Stimulated activated CD4-positive, alpha-beta T cell treated with anti-CD3 and anti-CD28 coated beads, Interleukin-2, amount 100 ng/mL, for 4 hours (primary cell): ENCODE measurements around the gene ACER1.
"Not testable (repeated sequence)": the region's sequence is repeated elsewhere in the genome, so short reads cannot be mapped to it uniquely, and the experiment has no call there.

ENCODE experiments used
- DNase-seq: peaks from one replicate; pipeline ENCODE4 v3.0.0-alpha.2; 2020; ENCODE audit warnings: low read depth

The ACER1 gene

DNA sequence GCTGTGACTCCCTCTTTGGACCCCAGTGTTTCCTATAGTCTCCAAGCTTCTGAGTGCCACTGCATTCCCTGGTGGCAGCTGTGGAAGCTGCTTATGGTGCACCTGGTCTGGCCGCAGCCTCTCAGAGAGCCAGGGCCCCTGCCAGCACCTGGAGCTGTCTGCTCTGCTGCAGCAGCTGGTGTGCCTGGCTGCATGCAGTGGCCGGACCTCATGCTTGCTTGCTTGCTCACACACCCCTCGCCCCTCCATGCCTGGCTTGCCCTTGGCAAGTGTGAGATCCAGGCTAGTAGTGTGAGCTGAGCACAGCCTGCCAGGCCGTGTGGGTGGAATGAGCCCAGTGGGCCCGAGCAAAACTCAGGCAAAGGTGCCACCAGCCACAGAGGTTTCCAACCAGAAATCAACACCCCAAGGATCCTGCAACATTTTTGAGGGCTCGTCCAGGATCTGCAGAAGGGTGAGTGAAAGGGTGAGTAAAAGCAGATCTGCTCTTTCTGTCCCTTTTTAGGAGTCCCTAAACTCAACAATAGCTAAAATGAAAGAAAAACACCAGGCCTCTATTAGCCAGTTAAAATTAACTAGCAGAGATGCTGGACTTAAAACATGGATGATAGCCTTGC lies 46.0 kb downstream of the ACER1 start:
- DNase-seq = no peak

DNA sequence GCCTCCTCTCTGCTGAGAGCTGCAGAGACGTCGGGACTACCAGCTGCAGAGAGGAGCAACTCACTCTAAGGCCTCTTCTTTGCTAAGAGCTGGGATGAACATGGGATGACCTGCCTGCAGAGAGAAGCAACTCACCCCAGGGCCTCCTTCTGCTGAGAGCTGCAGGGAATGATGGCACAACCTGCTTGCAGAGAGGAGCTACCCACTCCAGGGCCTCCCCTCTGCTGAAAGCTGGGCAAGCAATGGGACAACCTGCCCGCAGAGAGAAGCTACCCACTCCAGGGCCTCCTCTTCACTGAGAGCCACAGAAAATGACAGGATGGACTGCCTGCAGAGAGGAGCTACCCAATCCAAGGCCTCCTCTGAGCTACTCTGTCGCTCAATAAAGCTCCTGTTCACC lies 46.7 kb downstream of the ACER1 start:
- DNase-seq = no peak

DNA sequence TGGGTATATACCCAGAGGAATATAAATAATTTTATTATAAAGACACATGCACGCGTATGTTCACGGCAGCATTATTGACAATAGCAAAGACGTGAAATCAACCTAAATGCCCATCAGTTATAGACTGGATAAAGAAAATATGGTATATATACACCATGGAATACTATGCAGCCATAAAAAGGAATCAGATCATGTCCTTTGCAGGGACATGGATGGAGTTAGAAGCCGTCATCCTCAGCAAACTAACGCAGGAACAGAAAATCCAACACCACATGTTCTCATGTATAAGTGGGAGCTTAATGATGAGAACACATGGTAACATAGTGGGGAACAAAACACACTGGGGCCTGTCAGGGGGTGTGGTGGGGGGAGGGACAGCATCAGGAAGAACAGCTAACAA lies 51.0 kb downstream of the ACER1 start:
- DNase-seq = not testable (repeated sequence)

DNA sequence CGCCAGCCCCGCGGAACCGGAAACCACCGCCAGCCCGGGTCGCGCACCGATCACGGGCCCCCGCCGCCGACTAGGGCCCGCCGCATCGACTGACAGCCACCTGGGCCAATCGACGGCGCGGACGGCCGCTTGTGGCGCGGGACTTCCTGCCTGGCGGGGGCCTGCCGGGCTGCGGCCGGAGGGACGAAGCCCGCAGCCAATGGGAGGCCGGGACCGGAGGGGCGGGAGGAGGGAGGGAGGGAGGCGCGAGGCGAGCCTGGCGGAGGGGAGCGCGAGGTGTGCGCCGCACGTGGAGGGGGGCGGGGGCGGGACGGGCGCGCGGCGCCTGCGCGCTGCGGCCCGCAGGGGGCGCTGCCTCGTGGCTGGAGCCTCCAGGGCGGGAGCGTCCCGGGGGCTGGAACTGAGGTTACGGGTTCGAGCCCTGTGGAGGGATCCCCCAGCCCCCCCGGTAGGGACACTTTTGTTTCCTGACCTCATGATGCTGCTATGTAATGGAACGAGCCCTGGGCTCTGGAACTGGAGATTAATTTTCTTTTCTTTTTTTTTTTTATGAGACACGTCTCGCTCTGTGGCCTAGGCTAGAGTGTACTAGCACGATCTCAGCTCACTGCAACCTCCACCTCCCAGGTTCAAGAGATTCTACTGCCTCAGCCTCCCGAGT lies 53.4 kb downstream of the ACER1 start, which contains the start of gene MLLT1:
MLLT1 (minus strand) TSS at position 45 of the 661 bp plus-strand sequence. CDS start 191 bp downstream, outside the sequence.
- DNase-seq = peak; percentile 94

DNA sequence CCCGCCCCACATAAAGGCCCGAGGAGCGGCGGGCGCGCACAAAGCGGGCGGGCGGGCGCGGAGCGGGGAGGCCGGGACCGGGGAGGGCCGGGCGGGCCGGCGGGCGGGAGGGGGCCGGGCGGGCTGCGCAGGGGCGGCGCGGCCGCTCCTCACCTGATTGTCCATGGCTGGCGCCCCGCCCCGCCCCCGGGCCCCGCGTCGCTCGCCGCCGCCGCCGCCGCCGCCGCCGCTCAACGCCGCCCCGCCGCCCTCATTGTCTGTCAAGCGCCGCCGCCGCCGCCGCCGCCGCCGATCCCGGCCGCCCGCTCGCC lies 53.8 kb downstream of the ACER1 start:
- no peak for DNase-seq

DNA sequence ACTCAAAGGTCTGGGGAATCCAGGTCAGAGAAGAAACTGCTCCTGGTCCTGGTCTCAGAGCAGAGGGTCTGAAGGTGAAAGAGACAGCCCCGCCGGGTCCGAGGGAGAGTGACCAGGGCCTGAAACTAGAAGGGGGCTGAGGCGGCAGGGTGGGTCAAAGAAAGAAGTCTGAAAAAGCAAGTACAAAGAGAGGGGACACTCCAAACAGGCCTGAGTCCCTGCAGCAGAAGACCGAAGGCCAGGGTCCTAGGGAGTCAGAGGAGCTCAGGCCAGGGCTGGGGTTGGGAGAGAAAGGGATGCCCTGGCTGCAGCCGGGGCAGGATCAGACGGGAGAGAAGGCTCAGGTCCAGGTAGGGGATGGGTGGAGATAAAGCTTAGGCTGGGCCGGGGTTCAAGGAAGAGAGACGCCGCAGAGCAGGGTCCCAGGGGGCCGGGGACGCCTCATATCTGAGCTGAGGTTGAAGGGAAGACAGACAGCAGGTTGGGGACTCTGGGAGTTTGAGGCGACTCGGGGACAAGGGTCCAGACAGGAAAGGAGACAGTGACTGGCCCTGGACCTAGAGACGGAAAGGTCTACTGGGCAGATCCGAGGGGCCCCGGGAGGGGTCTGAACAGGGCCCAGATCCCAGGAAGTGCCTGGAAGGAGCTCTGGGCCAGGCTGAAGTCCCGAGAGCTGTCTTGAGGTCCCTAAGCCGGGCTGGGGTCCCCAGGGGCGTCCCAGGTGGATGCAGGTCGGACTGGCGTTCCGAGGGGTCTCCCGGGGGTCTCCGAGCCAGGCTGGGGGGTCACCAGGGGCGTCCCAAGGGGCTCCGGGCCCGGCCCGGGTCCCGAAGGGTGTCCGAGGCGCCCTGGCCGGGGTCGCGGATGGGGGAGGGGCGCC lies 54.4 kb downstream of the ACER1 start:
- no peak for DNase-seq

DNA sequence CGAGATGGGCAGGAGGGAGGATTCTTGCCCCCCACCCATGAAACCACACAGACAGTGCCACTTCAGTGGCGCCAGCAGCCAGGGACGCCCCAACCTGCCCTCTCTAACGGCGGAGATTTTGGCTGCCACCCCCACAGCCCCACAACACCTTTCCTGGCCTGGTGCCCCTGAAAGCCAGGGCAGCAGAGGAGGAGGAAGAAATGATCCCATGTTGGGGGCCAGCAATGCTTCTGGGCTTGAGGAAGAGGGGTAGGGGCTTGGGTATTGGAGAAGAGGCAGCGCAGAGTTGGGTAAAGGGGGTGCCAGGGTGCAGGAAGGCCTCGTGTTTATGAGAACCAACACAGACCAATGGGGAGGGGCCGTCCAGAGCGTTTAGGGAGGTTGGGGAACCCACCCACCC lies 55.4 kb downstream of the ACER1 start:
- no peak for DNase-seq

DNA sequence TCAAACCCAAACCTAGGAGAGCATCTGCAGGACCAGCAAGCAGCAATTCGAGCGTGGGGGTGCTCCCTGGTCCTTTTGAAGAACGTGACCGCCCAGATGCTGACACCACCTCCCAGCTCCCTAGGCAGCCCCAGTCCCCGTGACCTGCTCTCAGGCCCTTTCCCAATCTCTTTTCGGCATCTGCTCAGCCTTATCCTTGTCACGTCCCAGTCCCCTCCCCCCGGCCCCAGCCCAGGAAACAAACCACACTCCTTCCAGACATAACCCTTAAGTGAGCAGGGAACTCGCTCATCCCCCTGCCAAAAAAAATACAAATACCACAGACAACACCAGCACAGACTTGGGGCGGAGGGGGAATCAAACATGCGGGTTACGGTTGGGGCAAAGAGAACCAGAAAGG lies 57.0 kb downstream of the ACER1 start:
- no peak for DNase-seq

DNA sequence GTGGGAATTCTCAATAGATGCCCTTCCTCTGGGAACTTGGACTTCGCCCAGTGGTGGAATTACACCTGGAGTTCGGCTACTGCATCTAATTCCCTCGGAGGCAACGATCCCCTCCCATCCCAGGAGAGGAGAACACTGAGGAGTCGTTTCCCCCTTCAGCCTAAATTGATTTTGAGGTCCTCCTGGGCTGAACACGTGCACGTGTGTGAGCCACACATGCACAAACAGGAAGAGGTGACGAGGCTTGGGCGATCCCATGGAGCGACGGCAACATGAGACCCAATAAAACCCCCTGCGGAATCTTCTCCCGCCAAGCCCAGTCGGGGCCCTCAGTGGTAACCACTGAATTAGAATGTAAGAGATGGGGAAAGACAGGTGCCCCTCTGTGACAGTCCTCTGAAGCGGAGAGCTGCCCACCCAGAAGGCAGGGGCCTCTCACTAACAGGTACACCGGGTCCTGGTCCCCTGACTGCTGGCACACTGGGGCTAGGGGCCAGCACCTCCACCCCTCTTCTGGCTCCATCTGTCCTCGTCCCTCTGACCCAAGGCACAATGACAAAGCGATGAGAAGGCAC lies 58.2 kb downstream of the ACER1 start:
- no peak for DNase-seq

DNA sequence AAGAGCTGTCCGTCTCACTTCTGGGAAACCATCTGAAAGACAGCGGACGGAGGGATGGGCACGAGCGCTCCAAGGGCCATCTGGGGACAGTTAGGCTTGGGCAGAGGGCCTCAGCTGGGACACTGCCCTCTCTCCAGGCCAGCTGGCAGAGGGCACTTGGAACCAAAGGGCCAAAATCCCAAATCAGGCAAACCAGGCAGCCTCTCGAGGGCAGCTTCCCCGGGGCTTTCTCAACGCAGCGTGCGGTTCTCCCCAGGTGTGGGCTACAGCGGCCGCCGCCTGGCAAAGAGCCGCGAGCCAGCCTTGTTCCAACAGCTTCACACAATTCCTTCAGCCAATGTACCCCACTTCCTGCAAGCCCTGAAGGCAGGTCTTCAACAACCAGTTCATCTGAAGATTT lies 58.7 kb downstream of the ACER1 start:
- no peak for DNase-seq

DNA sequence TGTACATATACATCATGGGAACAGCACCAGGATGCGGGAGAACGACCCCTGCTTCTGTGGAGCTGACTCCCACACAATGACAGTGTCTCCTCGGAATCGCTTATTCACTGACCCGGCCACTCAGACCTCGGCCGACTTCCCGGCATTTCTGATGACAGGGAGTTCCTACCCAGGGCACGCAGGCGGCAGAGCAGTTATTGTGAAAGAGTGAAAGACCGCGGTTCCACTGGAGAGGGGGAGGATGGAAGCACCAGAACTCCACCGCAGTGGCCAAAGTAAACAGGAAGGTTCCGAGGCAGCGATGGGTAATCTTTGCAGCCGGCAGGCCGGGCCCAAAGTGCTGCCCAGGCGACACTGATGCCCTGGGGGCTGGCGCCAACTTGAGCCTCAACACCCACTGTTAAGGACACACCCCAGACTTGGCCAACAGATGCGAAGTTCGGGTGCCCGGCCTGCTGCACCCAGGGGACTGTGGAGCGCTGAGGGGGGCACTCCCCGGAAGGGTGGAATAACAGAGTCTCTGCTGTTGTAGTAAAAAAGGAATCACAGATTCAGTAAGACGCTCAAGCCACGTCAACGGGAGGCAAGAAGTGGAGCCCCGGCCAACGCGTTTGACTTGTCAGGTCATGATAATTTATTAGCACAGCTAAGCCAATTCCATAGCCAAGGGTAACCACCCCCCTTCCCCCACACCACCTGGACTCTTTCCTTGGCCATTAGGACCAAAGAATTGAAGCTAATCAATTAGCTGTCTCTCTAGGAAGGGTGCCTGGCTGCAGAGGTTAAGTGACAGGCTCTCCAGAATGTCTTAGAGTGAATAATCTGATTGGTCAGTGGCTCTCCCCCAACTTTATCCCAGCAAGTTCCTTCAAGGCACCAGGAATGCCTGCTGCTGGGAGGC lies 59.5 kb downstream of the ACER1 start:
- no peak for DNase-seq

DNA sequence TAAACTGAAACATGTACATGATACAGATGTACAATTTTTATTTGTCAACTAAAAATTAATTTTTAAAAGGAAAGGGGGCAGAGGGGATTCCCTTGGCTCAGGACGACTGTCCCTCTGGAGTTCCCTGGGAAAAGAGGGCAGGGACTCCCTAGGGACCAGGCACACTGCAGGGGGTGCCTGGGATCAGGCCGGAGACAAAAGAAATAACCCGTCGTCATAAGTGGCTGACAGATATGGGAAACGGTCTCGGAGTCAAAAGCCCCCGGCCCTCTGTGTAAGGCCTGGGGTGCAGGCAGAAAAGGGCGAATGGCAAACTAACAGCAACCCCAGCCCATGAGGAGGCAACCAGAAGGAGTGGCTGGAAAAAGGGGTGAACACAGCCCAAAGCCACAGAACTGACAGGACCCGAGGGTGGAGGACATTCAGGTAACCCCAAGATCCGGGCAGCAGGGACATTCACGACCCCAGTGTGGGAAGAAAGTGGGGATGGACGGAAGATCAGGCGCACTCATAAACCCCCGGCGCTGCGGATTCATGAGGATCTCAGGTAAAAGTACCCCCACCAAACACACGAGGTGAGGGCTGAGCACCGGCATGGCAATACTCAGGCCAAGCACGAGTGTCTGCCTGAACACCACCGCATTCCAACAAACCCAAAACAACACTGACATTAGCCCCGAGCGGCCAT lies 60.4 kb downstream of the ACER1 start:
- DNase-seq = no peak

DNA sequence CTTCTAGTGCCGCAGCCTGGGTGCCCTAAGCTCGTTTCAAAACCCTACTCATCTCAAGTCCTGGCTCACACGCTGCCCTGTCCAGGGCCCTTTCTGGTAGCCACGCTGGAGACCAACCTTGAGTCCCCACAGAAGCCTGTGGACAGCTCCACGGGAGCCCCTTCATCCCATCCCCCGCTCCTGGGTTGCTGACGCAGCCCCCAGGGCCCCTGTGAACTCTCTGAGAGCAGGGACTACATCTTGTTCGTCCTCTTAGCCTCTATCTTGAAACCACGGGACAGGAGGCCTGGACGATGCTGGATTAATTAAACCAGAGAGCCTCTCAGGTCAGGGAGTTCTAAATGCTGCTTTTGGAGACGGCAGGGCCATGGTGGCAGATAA lies 61.0 kb downstream of the ACER1 start:
- DNase-seq = no peak

DNA sequence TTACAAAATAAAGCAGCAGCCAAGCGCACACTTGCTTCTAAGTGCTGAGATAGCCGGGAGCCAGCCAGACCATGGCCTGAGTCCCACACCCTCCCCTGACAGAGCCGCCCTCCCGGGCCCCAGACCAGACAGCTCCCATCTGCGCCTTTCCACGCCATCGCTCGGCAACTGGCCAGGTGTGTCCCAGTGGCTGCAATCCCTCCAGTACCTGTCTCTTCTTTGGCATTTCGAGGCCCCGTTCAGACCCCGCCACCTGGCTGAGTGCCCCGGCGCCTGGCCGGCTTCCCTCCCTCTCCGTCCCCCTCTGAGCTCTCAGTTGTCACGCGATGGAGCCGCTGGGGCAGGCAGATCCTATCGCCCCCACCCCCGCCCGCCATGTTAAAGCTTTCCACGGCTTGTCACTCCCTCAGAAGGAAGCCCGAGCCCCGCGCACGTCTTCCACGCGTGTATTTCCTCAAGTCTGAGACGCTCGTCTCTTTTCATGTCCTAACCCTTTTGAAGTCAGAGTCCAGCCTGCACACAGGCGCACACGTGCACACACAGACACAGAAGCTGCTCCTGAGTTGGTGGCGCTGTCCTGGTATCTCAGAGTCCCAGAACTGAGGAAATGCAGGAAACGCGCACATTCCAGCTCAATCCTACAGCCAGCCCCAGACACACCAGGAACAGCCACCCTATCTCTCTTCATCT lies 61.5 kb downstream of the ACER1 start:
- DNase-seq = no peak

DNA sequence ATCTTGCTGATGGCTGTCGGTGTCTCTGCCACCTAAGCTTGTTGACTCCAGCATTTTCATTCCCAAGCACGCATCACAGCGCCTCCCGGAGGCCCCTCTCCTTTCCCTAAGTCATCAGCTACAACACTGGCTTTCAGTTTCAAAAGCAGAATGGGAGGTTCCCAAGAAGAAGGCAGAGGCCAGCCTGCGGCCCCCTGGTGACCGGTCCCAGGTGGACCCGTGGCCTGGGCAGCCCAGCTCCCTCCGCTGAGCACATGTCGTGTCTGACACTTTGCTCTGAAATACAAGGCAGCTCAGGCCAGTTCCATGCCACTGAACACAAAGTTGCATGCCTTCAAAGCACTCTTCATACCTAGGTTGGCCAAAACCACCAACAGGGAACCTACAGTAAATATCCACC lies 62.2 kb downstream of the ACER1 start:
- DNase-seq = no peak

DNA sequence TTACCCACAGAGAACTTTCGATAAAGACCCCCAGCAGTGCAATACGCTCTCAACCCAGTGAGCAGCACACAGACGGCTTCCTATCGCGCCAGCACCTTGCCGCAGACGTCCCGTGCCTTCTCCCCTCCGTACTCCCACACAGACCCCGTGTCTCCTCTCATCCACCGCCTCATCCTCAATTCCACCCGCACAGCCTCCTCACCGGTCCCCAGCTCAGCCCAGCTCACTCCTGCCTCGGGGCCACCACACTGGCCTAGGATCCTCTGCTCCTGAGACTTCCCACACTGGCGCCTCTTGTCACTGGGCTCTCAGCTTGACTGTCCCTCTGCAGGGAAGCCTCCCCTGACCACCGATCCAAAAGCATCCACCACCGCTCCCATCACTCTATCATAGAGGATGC lies 62.6 kb downstream of the ACER1 start:
- no peak for DNase-seq

DNA sequence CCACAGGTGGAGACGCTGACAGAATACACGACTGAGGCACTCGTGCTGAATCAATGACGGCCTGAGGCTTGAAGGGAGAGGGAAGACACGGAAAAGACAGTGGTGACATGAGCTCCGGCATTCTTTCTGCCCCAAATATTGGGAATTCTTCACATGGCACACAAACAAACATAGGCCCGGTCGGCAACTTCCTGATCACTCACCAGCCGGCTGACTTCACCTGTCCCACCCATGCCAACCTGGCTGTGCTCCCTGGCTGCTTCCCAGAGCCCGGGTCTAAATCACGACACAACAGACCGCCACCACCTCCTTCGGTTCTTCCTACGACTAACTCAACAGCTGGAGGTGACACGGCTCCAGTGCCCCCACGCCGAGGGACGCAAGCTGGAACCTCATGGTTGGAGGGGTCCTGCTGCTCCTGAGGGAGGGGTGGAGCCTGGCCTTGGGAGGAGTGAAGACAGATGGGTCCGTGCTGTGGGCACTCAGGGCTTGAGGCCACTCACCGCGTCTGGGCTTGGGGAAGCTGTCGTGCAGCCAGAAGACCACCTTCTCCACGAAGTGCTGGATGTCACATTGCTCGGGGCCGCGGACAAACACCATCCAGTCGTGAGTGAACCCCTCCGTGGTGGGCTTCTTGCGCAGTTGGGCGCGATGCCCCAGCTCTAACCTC lies 63.2 kb downstream of the ACER1 start:
- no peak for DNase-seq

DNA sequence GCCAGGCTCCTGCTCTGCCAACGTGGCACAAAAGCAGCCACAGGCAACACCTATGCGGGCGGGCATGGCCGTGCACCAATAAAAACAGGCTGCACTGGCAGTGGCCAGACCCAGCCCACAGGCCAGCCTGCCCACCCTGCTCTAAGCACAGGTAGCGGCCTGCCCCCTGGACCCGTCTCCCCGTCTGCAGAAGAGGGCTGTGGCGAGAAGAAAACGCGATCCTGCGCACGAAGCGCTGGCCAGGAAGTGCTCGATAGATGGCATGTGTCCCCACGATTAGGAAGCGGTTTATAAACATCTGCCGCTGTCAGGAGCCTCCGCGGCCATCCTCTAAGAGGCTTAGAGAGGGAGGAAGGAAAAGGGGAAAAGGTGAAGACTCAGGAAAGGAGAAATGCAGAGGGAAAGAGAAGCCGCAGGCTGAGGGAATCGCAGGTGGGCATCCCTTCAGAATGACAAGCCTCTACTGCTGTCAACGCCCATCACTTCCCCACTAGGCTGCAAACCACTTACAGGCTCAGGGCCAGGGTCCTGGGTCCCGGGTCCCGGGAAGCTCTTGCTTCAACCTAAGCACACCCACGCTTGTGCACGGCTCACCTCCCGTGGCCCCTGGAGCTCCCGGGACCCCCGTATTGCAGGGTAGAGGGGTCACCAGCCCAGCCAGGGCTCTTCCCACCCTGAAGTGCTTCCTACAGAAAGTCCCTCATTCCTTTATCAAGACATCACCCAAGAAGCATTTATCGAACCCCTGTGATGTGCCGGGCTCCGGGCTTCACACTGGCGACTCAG lies 64.1 kb downstream of the ACER1 start:
- no peak for DNase-seq

DNA sequence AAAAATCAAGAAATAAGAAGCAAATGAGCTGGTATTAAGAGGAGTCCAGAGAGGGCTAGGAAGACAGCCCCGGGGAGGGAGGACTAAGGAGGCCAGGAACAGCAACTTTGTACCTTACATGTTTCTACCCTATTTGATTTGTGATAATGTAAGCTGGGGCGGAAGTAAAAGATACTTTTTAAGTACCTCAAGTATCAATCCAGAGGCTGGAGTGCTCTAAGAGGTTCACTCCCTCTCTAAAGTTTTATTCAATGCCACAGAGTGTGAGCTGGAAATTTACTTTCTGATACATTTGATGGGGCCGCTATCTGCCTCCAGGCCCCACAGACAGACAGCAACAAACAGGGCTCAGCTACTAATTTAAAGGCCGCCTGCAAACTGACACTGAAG lies 65.0 kb downstream of the ACER1 start:
- no peak for DNase-seq
